Activated CD4-positive, alpha-beta T cell treated with anti-CD3 and anti-CD28 coated beads, Interleukin-2, amount 10 ng/mL, durations not matched to agents 7 days and 5 days (primary cell): Measurements from ENCODE around the gene PIK3R5. TPM values are rescaled to one million over a fixed set of nuclear protein-coding genes. Genes with fewer than 3 reads are reported as not detected.

Source experiments
- CTCF ChIA-PET: fragments of 350-600 bp; sonication (Branson Sonifier 250); formaldehyde crosslinking; loops from one replicate; lab custom pipeline; 2021; ENCODE audit warnings: antibody characterized with exemption; lab: Charles Lee
- POLR2A ChIA-PET: fragments of 350-600 bp; sonication (Branson Sonifier 250); formaldehyde crosslinking; loops from one replicate; lab custom pipeline; 2021; ENCODE audit warnings: antibody characterized with exemption; lab: Charles Lee
- DNase-seq: peaks from one replicate; pipeline ENCODE4 v3.0.0-alpha.2; 2020
- H3K27ac Mint-ChIP-seq: one replicate; pipeline ENCODE4 v1.8.0; 2021; ENCODE audit warnings: mild to moderate bottlenecking, moderate library complexity, mixed read lengths
- H3K27me3 Mint-ChIP-seq: one replicate; pipeline ENCODE4 v1.8.0; 2021; ENCODE audit warnings: mixed read lengths
- H3K36me3 Mint-ChIP-seq: one replicate; pipeline ENCODE4 v1.8.0; 2021; ENCODE audit warnings: low read depth, mixed read lengths
- H3K4me1 Mint-ChIP-seq: one replicate; pipeline ENCODE4 v1.8.0; 2021; ENCODE audit warnings: mixed read lengths
- H3K4me3 Mint-ChIP-seq: one replicate; pipeline ENCODE4 v1.8.0; 2021; ENCODE audit warnings: mild to moderate bottlenecking, moderate library complexity, mixed read lengths
- H3K9me3 Mint-ChIP-seq: one replicate; pipeline ENCODE4 v1.8.0; 2021; ENCODE audit warnings: mixed read lengths
- total RNA-seq, 2 experiments: library from RNA; stranded (reverse); gene quantifications; one replicate each; pipeline ENCODE4 v1.2.3, GENCODE V29; 2021

PIK3R5 gene
- total RNA-seq, 2 experiments from 2014 or later, result 73.4 to 77.6 TPM

DNA sequence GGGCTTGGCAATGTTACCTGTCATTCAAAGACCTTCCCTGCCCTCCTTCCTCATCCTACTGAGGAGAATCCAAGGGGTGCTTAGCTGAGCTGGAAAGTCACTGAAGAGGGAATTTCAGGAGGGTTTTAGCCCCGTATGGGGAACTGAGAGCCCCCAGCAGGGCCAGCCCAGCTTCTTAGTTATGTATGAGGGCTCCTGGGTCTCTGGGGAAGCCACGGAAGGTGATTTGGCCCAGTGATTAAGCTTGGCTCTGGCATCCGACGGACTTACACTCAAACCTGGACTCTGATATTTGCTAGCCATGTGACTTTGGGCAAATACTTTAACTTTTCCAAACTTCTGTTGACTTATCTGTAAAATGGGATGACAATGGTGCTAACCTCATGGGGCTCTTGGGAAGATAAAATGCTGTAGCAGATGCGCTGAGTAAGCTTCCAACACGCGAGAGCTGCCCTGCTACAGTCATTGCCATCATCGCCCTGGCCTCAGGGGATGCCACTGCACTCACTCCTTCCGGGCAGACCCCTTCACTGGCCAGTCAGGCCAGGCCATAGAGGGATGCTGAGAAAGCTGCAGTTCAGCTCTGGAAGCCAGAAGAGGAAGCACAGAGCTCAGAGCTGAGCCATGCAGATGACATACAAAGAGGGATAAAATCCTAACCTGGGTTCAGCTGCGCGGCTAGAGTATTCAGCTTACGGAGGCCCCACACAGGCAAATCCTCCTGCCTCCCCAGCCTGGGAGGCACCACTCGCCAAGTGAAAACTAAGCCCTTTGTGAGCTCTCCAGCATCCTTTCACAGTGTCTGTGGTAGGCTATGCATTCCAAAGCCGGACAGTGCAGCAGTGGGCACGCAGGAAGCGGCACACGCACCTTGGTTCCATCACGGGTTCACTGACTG lies 53.2 kb downstream of the PIK3R5 start:
- H3K4me3 Mint-ChIP-seq, result no peak overlapping the region
- H3K27me3 Mint-ChIP-seq, result no peaks in the 10 kb centered on the region
- H3K27ac Mint-ChIP-seq, result no peak overlapping the region
- ChIA-PET CTCF (interaction anchor here (1.2 to 1.5 kb wide), 5 partner anchors 10 to 35 kb away, joined by 3 to 5 read pairs (median 4); no protein-coding TSS in a partner anchor), POLR2A (no interaction called here)
- H3K36me3 Mint-ChIP-seq, result peaks cover 63% of the 10 kb centered on the region
- peaks cover 15% of the 10 kb centered on the region for H3K4me1 Mint-ChIP-seq
- H3K9me3 Mint-ChIP-seq, result peaks cover 4% of the 10 kb centered on the region
- DNase-seq, result no peak

DNA sequence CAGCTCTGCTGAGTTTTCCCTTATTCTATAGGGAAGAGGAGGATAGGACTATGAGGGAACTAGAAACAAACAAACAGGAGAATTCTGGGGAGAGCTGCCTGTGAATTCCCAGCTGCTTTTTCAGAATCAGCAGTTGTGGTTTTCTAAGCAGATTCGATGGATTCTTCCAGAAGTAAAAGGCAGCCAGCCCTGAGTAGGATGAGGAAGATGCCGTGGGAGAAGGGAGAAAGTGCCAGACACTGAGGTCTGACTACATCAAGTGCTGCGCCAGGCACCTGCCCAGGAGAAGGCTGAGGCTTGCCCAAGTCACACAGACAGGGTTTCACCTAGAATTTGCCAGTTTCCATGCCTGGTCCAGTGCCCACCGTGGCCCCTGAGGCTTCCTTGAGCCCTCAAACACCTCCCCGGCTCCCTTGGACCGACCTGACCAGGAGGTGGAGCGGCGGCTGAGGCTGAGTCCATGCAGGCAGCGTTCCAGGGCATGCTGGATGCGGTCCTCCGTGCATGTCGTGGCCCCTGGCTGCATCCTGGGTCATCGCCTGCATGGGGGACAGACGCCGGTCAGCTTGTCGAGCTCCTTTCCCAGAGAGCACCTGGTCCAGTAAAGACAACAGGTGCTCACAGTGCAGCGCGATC lies 54.4 kb downstream of the PIK3R5 start:
- peaks cover 58% of the 10 kb centered on the region for H3K36me3 Mint-ChIP-seq

GRCh38 chr17:8909586-8910270 lies 55.8 kb downstream of the PIK3R5 start:
- H3K27ac Mint-ChIP-seq, result peak overlapping the region; percentile 46
- peaks cover 65% of the 10 kb centered on the region for H3K36me3 Mint-ChIP-seq
- ChIA-PET POLR2A (no interaction called here), CTCF (interaction anchor here (1.6 to 3.6 kb wide), 2 partner anchors 9 to 12 kb away, joined by 4 to 15 read pairs; no protein-coding TSS in a partner anchor)
- H3K9me3 Mint-ChIP-seq, result no peaks in the 10 kb centered on the region
- no peak for DNase-seq
- H3K4me1 Mint-ChIP-seq, result peaks cover 8% of the 10 kb centered on the region
- no peaks in the 10 kb centered on the region for H3K27me3 Mint-ChIP-seq
- H3K4me3 Mint-ChIP-seq, result no peak overlapping the region

More for the DNA sequence above, 54.4 kb downstream of the PIK3R5 start:
- Mint-ChIP-seq H3K9me3 (no peaks in the 10 kb centered on the region), H3K27me3 (no peaks in the 10 kb centered on the region), H3K4me1 (peaks cover 15% of the 10 kb centered on the region), H3K4me3 (no peak overlapping the region), H3K27ac (no peak overlapping the region)
- CTCF ChIA-PET, result interaction anchor here (1.0 to 3.6 kb wide), 4 partner anchors 11 to 47 kb away, joined by 3 to 15 read pairs (median 4); no protein-coding TSS in a partner anchor
- DNase-seq, result no peak
- POLR2A ChIA-PET, result no interaction called here

GRCh38 chr17:8905331-8905730 lies 60.2 kb downstream of the PIK3R5 start:
- no peak overlapping the region for H3K27ac Mint-ChIP-seq
- DNase-seq, result no peak
- H3K36me3 Mint-ChIP-seq, result peaks cover 73% of the 10 kb centered on the region
- no peak overlapping the region for H3K4me3 Mint-ChIP-seq
- ChIA-PET CTCF (no interaction called here), POLR2A (no interaction called here)
- no peaks in the 10 kb centered on the region for H3K27me3 Mint-ChIP-seq
- no peaks in the 10 kb centered on the region for H3K9me3 Mint-ChIP-seq
- H3K4me1 Mint-ChIP-seq, result peaks cover 26% of the 10 kb centered on the region

- DNase-seq, result no peak
- Mint-ChIP-seq H3K9me3 (no peaks in the 10 kb centered on the region), H3K27me3 (no peaks in the 10 kb centered on the region), H3K27ac (no peak overlapping the region), H3K4me1 (peaks cover 33% of the 10 kb centered on the region), H3K4me3 (no peak overlapping the region), H3K36me3 (peaks cover 74% of the 10 kb centered on the region)
- ChIA-PET POLR2A (no interaction called here), CTCF (no interaction called here)
These were observed 60.8 kb downstream of the PIK3R5 start for GRCh38 chr17:8904686-8905085.

DNA sequence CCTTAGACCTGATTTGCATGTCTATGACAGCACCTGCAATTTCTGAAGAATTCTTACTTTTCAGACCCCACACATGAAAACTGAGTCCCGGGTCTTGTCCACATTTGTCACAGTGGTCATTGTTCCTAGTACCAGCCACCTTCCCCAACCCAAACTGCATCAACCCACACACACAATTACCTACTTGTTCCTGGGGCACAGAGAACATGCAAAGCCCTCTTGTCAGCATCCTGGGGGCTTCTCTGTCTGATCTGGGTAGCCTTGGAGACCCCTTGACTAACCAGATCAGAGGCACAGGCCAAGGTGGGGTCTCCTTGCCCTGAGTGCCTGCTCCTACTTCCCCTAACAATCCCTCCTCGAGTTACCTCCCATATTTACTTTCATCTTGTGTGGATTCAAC lies 61.3 kb downstream of the PIK3R5 start:
- Mint-ChIP-seq H3K9me3 (no peaks in the 10 kb centered on the region), H3K4me1 (peaks cover 35% of the 10 kb centered on the region), H3K27me3 (no peaks in the 10 kb centered on the region), H3K4me3 (no peak overlapping the region), H3K36me3 (peaks cover 69% of the 10 kb centered on the region), H3K27ac (peak overlapping the region; percentile 2)
- DNase-seq, result no peak
- ChIA-PET CTCF (no interaction called here), POLR2A (no interaction called here)

DNA sequence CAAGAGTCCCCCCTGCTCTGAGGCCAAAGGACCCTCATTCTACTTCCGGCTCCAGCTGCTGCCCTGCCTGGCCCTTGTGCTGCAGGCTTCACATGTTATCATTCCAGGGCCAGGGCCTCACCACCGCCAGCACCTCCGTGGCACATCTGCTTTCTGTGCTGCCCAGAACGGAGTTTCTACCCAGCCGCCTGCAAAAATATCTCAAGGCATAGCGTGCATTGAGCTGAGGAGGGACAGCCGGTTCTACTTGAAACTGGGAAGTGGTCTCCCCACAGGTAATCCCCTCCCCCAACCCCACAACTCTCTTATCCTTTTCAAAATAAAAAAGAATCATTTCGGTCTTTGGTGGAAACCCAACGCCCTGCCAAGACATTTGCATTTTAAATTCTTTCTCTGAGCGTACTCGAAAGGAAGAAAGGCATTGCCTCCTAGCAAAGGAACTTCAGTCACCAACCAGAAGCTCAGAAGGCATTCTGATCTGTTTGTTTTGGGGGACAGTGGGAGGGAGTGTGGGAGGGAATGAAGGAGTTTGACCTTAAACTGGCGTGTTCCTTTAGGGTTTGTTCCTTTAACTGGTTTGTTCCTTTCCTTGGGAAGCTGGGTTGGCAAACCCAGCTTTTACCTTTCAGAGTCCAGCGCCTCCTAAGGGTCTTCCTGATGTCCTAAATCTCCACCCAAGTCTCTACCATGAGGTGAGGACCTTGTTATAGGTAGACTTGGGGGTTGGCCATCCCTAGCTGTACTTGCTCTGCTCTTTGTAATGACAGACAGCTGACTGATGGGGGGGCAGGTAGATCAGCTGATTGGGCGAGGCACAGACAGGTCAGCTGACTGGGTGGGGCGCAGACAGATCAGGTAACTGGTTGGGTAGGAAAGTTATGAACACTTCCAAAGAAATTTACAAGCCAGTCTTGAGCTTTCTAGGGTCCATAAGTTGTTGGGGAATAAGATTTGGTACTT lies 64.6 kb downstream of the PIK3R5 start:
- Mint-ChIP-seq H3K4me3 (peak overlapping the region; percentile 24), H3K4me1 (peaks cover 65% of the 10 kb centered on the region), H3K9me3 (no peaks in the 10 kb centered on the region), H3K27ac (peak overlapping the region; percentile 84), H3K27me3 (no peaks in the 10 kb centered on the region), H3K36me3 (peaks cover 79% of the 10 kb centered on the region)
- peak; percentile 45 for DNase-seq
- ChIA-PET POLR2A (no interaction called here), CTCF (interaction anchor here (0.6 to 4.2 kb wide), 9 partner anchors 9 to 493 kb away, joined by 3 to 15 read pairs (median 4); no protein-coding TSS in a partner anchor)

- Mint-ChIP-seq H3K36me3 (peaks cover 79% of the 10 kb centered on the region), H3K27ac (peak overlapping the region; percentile 84), H3K27me3 (no peaks in the 10 kb centered on the region), H3K4me1 (peaks cover 72% of the 10 kb centered on the region), H3K9me3 (no peaks in the 10 kb centered on the region), H3K4me3 (peak overlapping the region; percentile 24)
- POLR2A ChIA-PET, result interaction anchor here (0.6 kb wide), 1 partner anchor 49 kb away, joined by 4 read pairs; no protein-coding TSS in a partner anchor
- DNase-seq, result no peak
- CTCF ChIA-PET, result interaction anchor here (0.6 to 4.2 kb wide), 9 partner anchors 9 to 153 kb away, joined by 3 to 15 read pairs (median 5); no protein-coding TSS in a partner anchor
These were observed 65.3 kb downstream of the PIK3R5 start for GRCh38 chr17:8900207-8900606.

DNA sequence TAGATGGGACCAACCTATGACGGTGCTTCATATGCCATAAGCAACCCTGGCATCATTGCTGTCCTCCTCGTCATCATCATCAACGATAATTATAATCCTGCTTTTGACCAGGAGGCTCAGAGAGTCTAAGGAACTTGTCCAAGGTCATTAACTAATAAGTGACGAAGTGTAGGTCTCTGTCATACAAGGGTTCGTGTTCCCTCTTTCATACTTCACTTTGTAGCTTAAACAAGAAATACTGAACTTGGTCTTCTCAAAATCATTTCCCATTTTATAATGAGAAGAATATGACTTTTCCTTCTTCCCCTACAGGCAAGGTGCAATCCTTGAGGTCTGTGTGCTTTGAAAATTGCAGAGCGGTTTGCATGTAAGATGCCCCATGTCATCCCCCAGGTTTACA lies 66.9 kb downstream of the PIK3R5 start:
- H3K9me3 Mint-ChIP-seq, result no peaks in the 10 kb centered on the region
- peak overlapping the region; percentile 84 for H3K27ac Mint-ChIP-seq
- POLR2A ChIA-PET, result no interaction called here
- peaks cover 78% of the 10 kb centered on the region for H3K4me1 Mint-ChIP-seq
- CTCF ChIA-PET, result interaction anchor here (1.1 to 4.2 kb wide), 5 partner anchors 8 to 152 kb away, joined by 3 to 14 read pairs (median 5); no protein-coding TSS in a partner anchor
- H3K4me3 Mint-ChIP-seq, result peak overlapping the region; percentile 43
- no peaks in the 10 kb centered on the region for H3K27me3 Mint-ChIP-seq
- no peak for DNase-seq
- H3K36me3 Mint-ChIP-seq, result peaks cover 73% of the 10 kb centered on the region

DNA sequence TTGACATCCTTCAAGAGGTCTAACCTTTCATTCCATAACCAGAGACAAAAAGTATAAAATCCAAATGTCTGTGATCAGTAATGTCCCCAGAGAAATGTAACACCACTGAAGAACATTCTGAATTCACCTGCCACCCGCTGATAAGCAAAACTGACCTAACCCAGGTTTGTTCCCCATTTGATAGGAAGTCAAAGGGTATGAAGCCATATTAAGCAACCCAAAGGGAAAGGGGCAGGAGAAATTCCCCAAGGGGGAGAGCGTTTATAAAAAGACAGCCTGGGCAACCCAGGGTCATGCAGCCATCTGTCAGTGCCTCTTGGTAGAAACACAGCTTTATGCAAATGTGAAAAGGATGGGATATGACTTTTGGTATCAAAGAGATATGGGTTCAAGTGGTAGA lies 67.4 kb downstream of the PIK3R5 start:
- peak overlapping the region; percentile 84 for H3K27ac Mint-ChIP-seq
- peaks cover 72% of the 10 kb centered on the region for H3K36me3 Mint-ChIP-seq
- H3K27me3 Mint-ChIP-seq, result no peaks in the 10 kb centered on the region
- H3K4me1 Mint-ChIP-seq, result peaks cover 81% of the 10 kb centered on the region
- H3K4me3 Mint-ChIP-seq, result no peak overlapping the region
- H3K9me3 Mint-ChIP-seq, result no peaks in the 10 kb centered on the region
- POLR2A ChIA-PET, result no interaction called here
- no peak for DNase-seq
- CTCF ChIA-PET, result interaction anchor here (1.3 to 4.2 kb wide), 3 partner anchors 7 to 151 kb away, joined by 4 to 14 read pairs (median 5); no protein-coding TSS in a partner anchor
